Testis (tissue), 2 donors: ENCODE results near the gene NKX6-2.

ENCODE experiments used
- CTCF ChIP-seq, 3 experiments: fragments of 450-650 bp in 2 of 3; fragments of 200-600 bp in 1 of 3; sonication (generic) in 1 of 3; IDR thresholded peaks; one replicate each; pipeline ENCODE4 v1.5.1; 2016 to 2019; ENCODE audit warnings: antibody characterized with exemption in 3 of 3, mild to moderate bottlenecking in 2 of 3, moderate library complexity in 1 of 3
- POLR2A ChIP-seq: fragments of 450-650 bp; IDR thresholded peaks from one replicate; pipeline ENCODE4 v1.6.1; 2017; ENCODE audit warnings: antibody characterized with exemption, mild to moderate bottlenecking, moderate library complexity

DNA sequence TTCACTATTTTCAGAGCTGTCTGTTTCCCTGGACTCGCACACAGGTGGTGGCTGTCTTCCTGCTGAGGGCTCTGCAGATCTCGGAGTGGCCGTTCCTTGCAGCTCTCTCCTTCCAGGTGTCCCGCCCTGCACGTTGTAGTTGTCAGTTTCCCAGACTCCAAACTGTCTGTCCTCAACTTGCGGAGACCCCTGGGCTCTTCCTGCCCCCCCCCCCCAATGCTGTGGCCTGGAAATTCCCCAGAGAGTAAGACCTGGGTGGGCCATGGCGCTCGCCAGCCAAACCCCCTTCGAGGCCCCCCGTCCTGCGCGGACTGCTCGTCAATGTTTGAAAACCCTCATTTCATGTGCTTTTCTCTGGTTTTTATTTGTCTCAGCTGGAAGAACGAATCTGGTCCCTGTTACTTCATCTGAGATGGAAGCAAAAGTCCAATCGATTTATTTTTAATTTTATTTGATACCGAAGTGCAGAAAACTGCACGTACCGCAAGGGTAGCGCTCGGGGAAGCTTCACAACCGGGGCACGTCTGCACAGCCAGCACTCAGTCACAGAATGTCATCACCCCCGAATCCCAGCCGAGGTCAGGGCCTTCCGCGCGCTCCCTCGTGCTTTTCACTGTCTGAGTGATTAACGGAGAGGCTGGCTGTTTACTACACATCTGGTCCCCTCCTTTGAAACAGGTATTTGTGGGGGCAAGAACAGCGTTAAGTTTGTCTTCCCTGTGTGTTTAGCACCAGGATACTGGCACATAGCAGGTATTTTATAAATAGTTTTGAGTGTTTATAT is 46.4 kb upstream of the NKX6-2 start:
- TF ChIP-seq CTCF (IDR thresholded peaks at IDR 0.05) (no peak), POLR2A (no peak)
